Keratinocyte (primary cell): Measurements from ENCODE around the gene YY2.

Source experiments
- EZH2 ChIP-seq: IDR thresholded peaks from one replicate; pipeline ENCODE4 v1.6.1; 2012; ENCODE audit warnings: inconsistent platforms, mild to moderate bottlenecking, low read length, moderate library complexity
- TF ChIP-seq, protein P1 (sequence below), 3 experiments: IDR thresholded peaks in 1 of 3; conservative IDR thresholded peaks in 1 of 3; optimal IDR thresholded peaks in 1 of 3; 2 replicates in 2 of 3; 3 replicates in 1 of 3; pipeline versions ENCODE3 to v1.5.1; 2011; ENCODE audit warnings: low read length in 3 of 3, mild to moderate bottlenecking in 3 of 3, moderate library complexity in 2 of 3, control low read depth in 1 of 3, inconsistent platforms in 1 of 3; ENCODE audit not compliant: insufficient read depth in 2 of 3; ENCODE audit errors: extremely low read depth in 1 of 3

GRCh38 chrX:21865436-21865835 lies 9.6 kb downstream of the YY2 start:
- TF ChIP-seq, protein P1, sequence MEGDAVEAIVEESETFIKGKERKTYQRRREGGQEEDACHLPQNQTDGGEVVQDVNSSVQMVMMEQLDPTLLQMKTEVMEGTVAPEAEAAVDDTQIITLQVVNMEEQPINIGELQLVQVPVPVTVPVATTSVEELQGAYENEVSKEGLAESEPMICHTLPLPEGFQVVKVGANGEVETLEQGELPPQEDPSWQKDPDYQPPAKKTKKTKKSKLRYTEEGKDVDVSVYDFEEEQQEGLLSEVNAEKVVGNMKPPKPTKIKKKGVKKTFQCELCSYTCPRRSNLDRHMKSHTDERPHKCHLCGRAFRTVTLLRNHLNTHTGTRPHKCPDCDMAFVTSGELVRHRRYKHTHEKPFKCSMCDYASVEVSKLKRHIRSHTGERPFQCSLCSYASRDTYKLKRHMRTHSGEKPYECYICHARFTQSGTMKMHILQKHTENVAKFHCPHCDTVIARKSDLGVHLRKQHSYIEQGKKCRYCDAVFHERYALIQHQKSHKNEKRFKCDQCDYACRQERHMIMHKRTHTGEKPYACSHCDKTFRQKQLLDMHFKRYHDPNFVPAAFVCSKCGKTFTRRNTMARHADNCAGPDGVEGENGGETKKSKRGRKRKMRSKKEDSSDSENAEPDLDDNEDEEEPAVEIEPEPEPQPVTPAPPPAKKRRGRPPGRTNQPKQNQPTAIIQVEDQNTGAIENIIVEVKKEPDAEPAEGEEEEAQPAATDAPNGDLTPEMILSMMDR (optimal IDR thresholded peaks at IDR 0.05 in 1 of 3, IDR thresholded peaks at IDR 0.05 in 1 of 3, conservative IDR thresholded peaks at IDR 0.05 in 1 of 3; ENCODE audit: extremely low read depth in 1 of 3, insufficient read depth in 2 of 3, low read length in 3 of 3): no peak
- no peak for TF ChIP-seq EZH2
